ENCODE measurements around the gene ITPR1.
"Not testable (repeated sequence)": the region's sequence is repeated elsewhere in the genome, so short reads cannot be mapped to it uniquely, and the experiment has no call there.

ITPR1 gene

DNA sequence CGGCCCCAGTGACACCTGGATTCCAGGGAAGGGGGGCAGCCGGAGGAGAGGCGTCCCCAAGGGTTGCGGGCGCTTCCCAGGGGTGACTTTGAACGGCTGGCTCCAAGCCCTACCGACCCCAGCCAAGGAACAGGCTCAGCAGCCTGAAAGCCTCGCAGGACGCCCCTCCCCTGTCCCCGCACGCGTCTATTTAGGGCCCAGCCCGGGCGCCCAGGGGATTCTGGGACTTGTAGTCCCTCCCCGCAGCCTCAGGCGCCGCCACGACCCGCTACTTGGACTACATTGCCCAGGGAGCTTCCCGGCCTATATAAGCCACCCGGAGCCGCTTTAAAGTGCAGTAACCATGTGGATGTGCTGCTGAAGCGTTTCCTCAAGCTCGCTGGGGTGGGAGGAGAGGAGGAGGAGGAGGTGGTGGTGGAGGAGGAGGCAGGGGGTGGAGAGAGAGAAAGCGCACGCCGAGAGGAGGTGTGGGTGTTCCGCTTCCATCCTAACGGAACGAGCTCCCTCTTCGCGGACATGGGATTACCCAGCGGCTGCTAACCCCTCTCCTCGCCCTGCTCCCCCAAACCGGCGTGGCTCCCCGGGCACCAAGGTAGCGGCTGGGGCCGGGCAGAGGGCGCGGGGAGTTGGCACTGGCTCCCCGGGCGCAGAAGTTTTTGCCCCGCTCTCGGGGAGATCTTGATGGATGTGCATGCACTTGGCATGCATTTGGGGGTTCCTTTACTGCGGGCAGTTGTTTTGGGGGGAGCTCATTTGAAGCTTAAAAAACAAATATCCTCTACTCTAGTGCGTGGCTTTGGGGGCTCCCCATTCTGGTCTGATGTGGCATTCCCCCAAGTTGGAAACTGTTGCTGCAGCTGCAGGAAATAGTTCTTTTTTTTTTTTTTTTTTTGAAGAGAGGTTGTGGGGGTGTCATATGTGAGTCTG is at the start of gene ITPR1:
Gene ITPR1 (plus strand): TSS at position 335 of the 927 bp plus-strand sequence. CDS start 23,144 bp downstream, outside the sequence.
- in situ Hi-C loops (cut with MboI; ENCODE audit: low sequenced_read_pairs) = no loop called here

DNA sequence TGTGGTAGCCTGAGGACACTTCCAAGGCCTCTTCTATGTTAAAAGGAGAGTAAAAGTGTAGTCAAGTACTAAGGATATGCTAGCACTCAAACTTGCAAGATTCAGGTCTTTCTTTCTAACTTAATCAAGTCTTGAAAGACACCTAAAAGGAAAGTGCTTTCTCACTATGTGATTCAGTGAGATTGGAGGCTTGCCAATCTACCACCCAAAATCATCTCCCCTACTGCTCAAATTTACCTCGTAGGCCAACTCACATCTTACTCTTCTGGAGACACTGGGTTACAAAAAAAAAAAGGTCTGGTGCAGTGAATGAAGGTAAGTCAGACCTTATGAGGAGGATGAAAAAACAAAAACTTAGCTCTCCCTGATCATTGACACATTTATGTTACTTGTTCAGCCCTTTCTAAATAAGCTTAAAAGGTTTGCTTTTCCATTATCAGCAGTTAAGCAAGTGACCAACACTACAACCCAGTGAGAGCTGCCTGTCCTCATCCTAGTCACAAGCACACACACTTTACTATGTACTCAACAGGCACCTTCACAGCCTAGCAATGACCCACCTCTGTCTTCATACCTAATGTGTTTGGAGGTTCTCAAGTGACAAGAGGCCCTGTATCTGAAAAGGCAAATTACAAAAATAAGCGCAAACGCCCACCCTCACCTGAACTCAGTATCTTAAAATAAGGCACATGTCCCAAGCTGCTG is 45.7 kb upstream of the ITPR1 start:
- in situ Hi-C loops (cut with MboI; ENCODE audit: low sequenced_read_pairs) = no loop called here

DNA sequence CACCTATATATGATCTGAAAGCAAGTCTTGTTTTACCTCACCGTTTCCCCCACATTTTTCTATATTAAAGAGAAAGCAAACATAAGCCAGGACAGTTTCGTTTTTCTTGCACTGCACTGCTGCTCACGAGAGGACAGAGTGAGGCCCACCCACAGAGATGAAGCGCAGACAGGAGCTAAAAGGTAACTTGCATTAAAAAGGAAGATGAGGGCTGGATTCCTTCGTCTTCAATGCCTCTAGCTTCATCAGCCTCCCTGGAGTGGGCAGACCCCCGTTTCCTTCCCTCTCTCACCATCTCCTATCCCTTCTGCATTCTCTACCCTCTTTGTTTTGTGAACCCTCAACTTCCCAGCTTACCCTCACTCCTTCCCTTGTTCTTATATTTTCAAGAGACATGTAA is 45.0 kb upstream of the ITPR1 start:
- in situ Hi-C loops (cut with MboI; ENCODE audit: low sequenced_read_pairs) = no loop called here

DNA sequence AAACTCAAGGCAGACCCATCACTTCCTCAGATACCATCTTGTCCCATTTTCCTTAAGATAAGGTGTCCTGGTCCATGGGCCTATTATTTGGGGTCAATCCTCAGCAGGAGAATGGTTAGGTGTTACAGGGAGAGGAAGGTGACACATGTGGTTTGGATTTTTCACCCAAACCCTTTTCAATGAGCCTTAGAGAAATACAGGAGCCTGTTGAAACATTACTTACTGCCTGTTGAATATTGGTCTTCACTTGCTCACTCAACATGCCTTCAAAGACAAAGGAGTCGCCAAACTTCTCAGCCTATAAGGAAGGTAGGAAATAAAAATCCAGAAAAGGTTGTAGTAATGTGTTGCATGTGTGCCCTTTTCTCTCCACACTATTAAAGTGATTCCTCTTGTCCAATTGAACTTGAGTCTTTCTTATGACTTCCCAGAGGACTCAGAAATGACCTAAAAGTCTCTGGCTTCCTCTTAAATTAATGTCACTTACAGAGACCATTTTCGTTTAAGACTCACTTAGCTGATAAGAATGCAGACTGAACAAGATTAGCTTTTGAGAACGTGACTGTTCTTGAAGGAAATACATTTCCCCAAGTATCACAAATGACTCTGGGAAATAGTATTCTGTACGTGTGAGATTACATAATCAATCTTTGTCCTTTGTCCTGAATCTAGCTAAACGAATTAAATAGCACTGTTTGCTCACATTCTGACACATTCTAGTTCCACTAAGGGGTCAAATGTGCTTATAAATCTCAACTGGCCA is 43.9 kb upstream of the ITPR1 start:
- in situ Hi-C loops (cut with MboI; ENCODE audit: low sequenced_read_pairs) = no loop called here

DNA sequence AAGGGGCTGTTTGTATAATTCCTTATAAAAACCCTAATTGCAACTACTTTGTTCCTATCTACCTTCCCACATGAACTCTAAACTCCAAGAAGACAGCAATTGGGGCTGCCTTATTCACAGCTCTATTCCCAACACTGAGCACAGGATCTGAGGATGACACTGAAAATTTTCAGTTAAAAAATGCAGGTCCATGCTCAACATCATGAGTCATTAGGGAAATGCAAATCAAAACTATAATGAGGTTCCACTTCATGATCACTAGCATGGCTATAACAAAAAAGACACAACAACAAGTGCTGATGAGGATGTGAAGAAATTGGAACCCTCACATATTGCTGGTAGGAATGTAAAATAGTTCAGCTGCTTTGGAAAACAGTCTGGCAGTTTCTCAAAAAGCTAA is 39.0 kb upstream of the ITPR1 start:
- in situ Hi-C loops (cut with MboI; ENCODE audit: low sequenced_read_pairs) = no loop called here

DNA sequence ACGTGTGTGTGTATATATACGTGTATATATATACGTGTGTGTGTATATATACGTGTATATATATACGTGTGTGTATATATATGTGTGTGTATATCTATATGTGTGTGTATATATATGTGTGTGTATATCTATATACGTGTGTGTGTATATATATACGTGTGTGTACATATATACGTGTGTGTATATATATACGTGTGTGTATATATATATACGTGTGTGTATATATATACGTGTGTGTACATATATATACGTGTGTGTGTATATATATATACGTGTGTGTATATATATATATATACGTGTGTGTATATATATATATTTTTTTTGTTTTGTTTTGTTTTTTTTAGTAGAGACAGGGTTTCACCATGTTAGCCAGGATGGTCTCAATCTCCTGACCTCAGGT is 36.4 kb upstream of the ITPR1 start:
- in situ Hi-C loops (cut with MboI; ENCODE audit: low sequenced_read_pairs) = not testable (repeated sequence)

DNA sequence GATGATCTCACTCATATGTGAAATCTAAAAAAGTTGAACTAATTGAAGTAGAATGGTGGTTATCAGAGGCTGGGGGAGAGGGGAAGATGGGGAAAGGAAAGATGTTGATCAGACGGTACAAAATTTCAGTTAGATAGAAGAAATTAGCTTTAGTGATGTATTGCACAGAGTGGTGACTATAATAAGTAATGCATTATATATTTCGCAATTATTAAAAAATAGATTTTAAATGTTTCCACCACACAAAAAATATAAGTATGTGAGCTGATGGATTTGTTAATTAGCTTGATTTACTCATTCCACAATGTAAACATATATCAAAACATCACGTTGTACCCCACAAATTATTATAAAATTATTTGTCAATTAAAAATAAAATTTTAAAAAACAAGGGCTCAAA is 34.2 kb upstream of the ITPR1 start:
- in situ Hi-C loops (cut with MboI; ENCODE audit: low sequenced_read_pairs) = no loop called here

DNA sequence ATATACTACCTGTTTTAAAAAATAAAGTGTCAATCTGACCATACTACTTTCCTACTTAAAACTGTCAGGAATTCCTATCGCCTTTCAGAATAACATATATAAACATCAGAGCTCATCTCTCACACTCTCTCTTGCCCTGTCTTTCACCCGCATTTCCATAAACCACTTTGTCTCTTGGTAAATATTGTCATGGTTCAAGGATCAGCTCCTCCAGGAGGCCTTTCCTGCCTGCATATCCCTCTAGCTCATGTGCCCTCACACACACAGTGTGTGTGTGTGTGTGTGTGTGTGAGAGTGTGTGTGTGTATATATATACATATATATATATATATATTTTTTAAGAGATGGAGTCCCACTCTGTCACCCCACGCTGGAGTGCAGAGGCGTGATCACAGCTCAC is 32.8 kb upstream of the ITPR1 start:
- in situ Hi-C loops (cut with MboI; ENCODE audit: low sequenced_read_pairs) = no loop called here

DNA sequence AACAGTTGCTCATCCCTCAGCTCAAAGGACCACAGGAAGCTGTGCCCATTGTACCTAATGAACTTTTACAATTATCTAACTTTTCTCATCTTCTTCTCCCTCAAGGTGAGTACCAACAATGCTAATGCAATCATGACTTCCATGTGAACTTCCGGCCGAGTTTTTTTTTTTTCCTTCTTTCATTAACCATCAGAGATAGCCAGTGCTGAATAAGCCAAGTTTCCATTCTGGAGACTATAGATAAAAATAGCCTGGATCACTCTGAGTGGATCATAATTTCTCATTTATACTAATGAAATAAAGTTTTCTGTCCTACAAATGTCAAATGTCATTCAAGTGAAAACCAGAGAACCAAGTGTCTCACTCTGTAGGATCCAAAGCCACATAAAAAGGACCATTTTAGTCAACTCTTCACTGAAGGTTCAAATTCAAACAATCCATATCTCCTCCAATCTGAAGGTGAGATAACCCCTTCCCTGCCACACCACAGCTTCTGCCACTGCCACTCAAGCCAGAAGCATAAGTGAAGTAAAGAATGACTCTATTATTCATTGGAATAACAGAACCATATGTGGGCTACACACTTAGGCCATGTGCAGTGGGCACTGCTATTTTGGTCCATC is 31.6 kb upstream of the ITPR1 start:
- in situ Hi-C loops (cut with MboI; ENCODE audit: low sequenced_read_pairs) = no loop called here

DNA sequence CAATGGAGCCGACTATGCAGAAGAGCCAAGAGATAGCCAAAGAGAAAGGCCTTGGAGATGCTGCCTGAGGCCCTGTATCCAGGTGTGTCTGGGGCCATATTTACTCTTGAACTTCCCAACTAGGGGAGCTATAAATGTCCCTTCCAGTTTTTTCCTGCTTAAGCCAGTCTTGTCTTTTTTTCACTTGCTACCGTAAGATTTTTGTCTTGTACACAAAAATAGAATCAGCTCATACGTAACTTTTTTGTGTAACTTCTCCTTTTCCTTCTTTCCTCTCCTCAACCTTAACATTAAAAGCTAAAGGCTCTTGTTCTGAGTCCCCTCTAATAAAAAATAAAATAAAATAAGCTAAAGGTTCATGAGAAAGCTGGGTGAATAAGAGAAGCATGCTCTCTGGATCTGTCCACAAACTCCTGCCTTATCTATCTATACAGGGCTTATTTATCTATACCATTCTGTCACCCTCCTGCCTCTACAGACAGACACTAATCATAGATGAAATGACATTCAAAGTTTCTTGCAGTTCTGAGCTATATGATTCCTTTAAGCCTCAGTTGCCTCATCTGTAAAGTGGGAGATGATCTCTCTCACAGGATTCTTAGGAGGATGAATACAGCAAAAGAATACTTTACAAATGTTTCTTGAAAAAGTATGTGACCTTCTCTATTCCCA is 30.6 kb upstream of the ITPR1 start:
- in situ Hi-C loops (cut with MboI; ENCODE audit: low sequenced_read_pairs) = no loop called here

DNA sequence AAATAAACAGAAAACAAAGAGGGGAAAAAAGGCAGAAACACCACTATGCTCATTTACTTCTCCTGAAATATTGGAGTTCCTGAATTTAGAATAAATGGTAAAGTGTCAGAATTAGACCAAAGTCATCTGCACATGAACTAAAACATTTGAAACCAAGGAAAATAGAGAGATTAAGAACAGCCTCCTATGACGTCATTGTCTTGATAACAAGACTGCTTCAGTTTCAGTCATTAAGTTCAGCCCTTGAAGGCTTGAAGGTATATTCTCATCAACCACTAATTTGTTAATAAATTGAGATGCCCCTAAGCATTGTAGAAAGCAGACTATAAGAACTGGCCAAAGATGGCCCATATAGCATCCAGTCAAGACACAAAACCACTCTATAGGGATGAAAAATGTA is 28.6 kb upstream of the ITPR1 start:
- in situ Hi-C loops (cut with MboI; ENCODE audit: low sequenced_read_pairs) = no loop called here

DNA sequence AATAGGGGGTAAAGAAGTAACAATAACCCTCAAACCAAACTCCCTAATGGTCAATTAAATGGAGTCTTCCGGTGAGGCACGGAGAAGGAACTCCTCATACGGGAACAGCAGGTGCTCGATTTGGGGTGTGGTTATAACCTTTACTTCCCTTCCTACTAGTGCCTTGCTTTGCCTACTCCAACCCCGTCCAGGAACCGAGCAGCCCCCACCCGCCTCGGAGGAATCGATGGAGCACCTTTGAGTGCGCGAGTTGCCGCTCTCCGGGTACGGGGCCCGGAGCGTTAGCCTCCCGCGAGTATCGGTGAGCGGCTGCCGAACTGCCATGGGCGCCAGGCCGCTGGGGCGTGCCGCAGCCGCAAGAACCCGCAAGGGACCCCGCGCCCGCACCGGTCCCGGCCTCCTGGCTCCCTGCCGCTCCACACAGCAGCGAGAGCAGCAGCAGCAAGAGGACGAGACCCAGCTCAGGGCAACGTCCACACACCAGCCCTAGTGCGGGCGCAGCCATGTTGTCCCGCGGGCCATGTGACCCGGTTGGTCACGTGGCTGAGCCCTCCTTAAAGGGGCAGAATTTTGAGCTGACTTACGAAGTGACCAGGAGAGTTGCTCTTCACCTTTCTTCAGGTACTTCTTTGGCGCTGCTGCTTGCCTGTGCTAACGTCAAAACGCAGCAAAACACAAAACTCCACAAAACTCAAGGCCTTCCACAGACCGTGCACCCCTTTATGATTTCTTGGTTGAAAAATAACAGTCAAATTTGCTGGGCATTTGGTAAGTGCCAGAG is 26.2 kb upstream of the ITPR1 start, which contains the start of gene SUMF1:
Gene SUMF1 (minus strand): TSS at position 529 of the 781 bp plus-strand sequence. CDS start 24 bp downstream, at position 505.
- in situ Hi-C loops (cut with MboI; ENCODE audit: low sequenced_read_pairs) = no loop called here

DNA sequence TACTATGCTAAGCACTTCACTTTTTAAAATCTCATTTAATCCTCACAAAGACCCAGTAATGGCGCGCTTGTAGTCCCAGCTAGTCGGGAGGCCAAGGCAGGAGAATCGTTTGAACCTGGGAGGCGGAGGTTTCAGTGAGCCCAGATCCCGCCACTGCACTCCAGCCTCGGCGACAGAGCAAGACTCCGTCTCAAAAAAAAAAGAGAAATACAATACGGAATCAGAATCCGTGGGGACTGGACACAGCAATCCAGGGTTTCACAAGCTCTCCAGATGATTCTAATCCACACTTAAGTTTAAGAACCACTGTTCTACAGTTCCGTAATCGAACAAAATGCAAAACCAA is 25.7 kb upstream of the ITPR1 start:
- in situ Hi-C loops (cut with MboI; ENCODE audit: low sequenced_read_pairs) = no loop called here

DNA sequence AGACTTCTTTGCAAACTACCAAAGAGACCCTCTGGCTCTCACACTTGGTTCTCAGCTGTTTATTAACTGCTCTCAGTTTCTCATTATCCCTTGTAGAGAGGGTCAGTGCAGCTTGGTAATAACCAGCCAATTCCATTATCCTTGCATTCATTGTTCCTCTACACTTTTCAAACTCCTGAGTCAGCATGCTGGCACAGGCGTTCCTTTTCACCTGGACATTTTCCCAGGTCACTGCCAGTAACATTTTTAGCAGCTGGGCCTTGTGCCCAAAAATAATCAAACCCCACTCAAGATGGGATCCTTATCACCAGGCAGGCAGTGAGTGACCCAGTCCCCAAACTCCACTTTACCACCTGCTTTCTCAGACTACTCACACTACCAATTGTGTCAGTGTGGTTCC is 21.2 kb upstream of the ITPR1 start:
- in situ Hi-C loops (cut with MboI; ENCODE audit: low sequenced_read_pairs) = no loop called here

DNA sequence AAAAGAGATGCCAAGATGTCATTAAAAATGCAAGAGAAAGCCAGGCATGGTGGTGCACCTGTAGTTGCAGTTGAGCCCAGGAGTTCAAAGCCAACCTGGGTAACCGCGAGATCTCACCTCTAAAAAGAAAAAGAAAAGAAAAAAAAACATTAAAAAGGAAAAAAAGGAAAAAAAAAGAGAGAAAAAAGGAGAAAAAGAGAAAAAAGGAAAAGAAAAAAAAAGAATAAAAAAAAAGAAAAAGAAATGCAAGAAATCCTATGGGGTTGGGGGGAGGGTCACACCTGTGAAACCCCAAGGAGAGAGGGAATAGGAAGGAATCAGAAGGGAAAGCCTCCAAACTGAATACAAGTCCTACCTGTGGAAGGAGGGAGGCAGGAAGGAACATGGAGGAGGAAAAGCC is 20.8 kb upstream of the ITPR1 start:
- in situ Hi-C loops (cut with MboI; ENCODE audit: low sequenced_read_pairs) = no loop called here

DNA sequence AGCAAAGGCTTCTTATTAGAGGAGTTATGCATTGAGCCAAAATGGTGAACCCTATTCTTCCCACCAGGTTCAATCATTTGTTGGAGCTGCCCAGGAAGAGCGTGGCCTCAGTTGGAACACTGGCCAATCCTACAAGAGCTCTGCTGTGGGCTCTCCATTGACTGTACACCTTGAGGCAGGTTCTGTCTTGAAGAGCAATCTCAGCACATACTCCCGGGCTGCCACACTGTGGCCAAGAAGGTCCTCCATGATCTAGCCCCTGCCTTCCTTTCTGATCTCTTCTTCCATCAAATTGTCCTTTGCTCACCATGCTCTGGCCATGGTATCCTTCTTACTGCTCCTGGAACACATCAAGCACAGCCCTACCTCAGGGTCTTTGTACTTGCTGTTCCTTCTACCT is 20.4 kb upstream of the ITPR1 start:
- in situ Hi-C loops (cut with MboI; ENCODE audit: low sequenced_read_pairs) = no loop called here

DNA sequence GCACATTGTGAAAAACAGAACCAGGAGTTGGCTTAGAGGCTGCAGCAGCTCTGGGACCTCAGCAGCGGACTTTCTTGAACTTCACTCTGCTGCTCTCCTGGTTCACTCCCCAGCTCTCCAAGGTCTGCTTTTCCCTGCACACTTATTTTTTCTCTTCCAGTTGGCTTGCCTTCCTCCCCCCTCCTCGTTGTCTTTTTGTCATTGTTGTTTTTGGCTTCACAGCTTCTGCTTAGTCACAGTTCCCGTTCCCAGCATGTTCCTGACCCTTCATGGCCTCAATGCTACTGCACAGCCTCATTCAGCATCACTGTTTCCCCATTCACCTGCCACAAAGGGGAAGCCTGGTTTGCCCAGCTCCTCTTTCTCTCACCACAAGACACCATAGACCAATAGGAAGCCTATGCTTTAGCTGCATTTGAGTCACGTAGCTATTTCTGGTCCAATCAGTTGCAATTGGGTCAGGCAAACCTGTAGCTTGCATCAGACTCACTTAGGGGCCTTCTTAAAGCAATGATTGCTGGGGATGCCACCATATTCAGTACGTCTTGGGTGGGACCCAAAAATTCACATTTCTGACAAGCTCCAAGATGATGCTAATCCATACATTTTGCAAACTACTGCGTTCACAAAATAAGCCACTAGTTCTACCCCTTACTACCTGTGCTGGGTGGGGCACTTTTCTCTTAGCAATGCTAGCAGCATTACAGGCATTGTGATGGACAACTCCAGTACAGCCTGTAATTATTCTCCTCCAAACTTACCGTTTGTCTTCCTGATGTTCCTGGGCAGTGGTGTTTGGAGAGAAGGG is 18.3 kb upstream of the ITPR1 start:
- in situ Hi-C loops (cut with MboI; ENCODE audit: low sequenced_read_pairs) = no loop called here

DNA sequence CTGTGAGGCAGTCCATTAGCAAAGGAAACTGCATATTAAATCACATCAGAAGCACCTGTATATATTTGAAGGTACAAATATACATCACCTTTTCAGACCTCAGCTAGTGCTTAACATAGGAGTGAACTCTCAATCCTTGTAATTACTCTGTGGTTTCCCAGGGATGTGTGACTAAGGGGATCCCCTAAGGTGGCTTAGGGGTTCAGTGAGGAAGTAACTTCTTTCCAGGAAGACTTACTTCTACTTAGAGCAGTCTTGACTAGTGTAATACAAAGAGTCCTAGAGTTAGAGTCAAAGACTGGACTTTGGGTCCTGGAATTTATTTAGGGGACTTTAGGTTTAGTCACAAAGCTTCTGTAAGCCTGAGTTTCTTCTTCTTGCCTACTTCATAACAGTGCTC is 17.3 kb upstream of the ITPR1 start:
- in situ Hi-C loops (cut with MboI; ENCODE audit: low sequenced_read_pairs) = no loop called here

DNA sequence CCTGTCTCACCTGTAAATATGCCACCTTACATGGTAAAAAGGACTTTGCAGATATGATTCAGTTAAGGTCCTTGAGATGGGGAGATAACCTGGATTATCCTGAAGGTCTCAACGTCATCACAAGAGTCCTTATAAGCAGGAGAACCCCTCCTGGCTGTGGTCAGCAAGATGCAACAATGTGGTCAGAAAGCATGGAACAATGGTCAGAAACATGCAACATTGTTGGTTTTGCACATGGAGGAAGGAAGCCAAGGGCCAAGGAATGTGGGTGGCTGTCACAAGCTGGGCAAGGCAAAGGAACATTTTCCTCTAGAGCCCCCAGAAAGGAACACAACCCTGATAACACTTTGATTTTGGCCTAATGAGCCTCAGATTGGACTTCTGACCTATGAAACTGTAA is 16.7 kb upstream of the ITPR1 start:
- in situ Hi-C loops (cut with MboI; ENCODE audit: low sequenced_read_pairs) = no loop called here

Data from HL-60/S4 treated with retinoic acid at 250 ng/mL for 4 days and 3 days (cell line).